Stimulated activated CD8-positive, alpha-beta memory T cell treated with anti-CD3 and anti-CD28 coated beads, Interleukin-7, amount 100 ng/mL, for 48 hours (primary cell): ENCODE measurements around the gene RCCD1.
"Not testable (repeated sequence)": the region's sequence is repeated elsewhere in the genome, so short reads cannot be mapped to it uniquely, and the experiment has no call there.

Experiments
- DNase-seq, 2 donors: peaks; one replicate each; pipeline ENCODE4 v3.0.0-alpha.2; 2020; ENCODE audit warnings: low read depth in 1 of 2; ENCODE audit errors: extremely low read depth in 1 of 2

Gene RCCD1, protein sequence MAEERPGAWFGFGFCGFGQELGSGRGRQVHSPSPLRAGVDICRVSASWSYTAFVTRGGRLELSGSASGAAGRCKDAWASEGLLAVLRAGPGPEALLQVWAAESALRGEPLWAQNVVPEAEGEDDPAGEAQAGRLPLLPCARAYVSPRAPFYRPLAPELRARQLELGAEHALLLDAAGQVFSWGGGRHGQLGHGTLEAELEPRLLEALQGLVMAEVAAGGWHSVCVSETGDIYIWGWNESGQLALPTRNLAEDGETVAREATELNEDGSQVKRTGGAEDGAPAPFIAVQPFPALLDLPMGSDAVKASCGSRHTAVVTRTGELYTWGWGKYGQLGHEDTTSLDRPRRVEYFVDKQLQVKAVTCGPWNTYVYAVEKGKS

DNA sequence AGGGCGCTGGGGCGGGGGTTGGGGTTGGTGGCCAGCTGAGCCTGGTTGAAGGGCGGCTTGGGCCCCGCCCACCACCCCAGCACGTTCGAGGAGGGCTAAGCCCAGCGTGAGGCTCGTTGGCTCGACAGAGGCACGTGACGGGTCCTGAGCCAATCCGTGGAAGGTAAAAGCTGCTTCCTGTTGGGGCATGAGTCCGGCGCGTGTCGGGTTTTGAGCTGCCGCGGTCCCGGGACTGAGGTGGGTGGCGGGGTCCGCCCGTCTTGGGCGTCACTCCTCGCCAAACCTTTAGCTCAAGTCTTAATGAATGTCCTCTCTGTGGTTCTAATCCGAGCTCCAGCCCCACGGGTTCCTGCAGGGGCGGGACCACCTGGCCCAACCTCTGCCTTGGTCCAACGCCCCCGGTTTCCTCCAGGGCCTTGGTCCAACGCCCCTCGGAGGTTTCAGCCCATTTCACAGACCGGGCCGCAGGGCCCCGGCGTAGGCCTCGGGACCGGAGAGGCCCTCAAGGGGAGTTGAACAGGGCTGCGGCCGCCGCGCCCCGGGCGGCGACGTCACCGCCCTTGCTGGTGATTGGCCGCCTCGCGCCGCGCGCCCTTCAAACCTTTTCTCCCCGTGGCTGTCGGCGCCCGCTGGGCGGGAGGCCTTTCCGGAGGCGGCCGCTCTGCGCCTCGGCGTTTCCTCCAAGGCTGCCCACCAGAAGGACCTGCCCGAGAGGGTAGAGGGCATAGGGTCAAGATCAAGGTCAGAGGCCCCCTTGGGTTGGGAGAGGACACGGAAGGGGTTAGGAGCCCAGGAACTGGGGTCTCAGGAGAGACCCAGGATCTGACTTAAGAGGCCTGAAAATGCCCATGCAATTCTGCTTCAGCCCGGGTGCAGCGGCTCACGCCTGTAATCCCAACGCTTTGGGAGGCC, at the start of gene RCCD1:
RCCD1 (plus strand) TSS at position 173 of the 912 bp plus-strand sequence. CDS start 1,851 bp downstream, outside the sequence.
- peak; percentile 77 to 92 for DNase-seq

DNA sequence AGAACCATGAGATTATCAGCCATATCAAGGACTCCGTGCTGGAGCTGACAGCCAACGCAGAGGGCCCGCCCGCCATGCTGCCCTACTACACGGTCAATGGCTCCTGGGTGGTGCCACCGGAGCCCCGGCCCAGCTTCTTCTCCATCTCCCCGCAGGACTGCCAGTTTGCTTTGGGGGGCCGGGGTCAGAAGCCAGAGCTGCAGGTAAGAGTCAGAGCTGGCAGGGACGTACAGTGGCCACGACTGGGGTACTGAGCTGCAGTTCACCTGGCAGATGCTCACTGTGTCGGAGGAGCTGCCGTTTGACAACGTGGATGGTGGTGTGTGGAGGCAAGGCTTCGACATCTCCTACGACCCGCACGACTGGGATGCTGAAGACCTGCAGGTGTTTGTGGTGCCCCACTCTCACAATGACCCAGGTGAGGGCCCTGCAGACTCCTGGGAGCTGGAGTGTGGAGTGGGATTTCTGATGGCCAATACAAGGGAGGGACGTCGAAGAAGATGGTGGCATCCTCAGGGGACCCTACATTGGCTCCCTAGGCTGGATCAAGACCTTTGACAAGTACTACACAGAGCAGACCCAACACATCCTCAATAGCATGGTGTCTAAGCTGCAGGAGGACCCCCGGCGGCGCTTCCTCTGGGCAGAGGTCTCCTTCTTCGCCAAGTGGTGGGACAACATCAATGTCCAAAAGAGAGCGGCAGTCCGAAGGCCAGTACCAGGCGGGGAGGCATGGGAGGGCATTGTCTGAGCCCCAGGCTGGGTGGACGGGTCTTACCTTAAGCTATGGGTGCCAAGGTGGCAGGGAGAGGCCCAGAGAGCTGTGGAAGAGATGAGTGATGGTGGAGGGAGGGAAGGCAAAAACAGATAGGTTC, 49.1 kb upstream of the RCCD1 start:
- no peak for DNase-seq

DNA sequence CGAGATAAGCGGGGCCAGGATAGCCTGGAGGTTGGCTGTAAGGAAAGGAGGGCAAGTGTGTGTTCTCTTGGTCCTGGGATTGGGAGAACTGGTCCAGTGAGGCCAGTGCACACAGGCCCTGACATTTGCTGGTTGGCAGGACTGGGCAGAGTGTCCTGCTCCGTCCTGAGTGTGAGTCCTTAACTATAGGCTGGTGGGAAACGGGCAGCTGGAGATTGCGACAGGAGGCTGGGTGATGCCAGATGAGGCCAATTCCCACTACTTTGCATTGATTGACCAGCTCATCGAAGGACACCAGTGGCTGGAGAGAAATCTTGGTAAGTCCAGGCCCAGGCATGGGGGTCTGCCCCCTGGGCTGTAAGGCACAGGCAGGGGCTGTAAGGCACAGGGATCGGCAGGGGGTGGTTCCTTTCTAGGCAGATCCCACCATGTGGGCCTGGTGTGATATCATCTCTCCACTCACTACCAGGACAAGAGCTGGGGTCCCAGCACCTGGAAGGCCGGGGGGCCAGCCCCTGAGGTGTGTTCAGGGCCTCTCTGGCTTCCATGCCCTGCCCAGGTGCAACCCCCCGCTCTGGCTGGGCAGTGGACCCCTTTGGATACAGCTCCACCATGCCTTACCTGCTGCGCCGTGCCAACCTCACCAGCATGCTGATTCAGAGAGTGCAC, 48.4 kb upstream of the RCCD1 start:
- DNase-seq = no peak

DNA sequence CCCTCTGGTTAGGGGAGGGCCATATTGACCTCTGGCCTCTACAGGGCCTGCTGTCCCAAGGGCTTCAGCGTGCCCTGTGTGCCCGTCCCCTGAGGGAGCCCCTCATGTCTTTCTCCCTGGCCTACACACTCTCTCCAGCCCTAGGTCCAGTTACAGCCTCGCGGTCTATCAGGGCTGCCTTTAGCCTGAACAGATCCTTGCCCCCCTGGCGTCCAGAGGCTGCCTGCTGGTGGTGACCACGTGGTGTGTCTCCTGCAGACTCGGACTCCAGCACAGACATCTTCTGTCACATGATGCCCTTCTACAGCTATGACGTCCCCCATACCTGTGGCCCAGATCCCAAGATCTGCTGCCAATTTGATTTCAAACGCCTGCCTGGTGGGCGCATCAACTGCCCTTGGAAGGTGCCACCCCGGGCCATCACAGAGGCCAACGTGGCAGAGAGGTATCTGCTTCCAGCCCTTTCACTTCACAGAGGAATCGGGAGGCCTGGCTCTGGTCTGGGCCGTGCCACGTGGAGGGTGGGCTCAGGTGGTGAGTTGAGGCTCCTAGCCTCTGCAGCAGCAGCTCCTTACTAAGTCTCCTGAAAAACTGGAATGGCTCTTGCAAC, 47.5 kb upstream of the RCCD1 start:
- DNase-seq = no peak

DNA sequence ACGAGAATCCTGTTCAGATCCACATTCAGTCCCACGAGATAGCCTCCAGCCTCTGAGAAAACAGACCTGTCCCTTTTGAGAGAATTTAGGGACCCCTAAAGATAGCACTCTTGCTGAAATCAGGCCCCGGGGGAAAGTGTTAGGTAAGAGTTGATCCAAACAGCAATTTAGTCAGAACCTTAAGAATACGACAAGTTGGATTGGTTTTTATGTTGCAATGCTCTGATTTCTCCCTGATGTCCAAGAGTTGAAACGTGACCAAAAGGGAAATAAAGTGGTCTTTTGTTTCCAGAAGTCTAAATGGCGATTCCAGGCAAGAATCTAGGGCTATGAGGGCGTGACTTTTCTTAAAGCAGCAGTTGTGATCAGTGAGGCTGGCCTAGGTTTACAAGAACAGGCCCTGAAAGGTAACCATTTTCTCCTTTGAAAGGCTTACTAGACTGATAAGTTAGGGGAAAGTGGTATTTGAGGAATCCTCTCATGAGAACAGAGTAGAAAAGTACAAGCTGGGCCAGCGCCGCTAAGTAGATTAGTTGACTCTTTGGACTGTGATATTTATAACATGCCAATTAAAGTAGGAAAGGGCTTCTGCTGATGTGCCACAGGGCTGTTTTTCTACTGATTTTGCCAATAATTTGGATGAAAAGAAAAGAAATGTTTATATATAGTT, 46.7 kb upstream of the RCCD1 start:
- DNase-seq = no peak

DNA sequence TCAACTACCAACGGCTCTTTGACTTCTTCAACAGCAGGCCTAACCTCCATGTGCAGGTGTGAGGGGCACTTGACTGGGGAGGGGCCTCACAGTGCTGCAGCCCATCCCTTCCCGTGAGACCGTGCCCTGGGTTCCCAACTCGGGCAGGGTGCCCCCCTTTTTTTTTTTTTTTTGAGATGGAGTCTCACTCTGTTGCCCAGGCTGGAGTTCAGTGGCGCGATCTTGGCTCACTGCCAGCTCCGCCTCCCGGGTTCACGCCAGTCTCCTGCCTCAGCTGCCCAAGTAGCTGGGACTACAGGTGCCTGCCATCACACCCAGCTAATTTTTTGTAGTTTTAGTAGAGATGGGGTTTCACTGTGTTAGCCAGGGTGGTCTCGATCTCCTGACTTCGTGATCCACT, 45.2 kb upstream of the RCCD1 start:
- DNase-seq = not testable (repeated sequence)

DNA sequence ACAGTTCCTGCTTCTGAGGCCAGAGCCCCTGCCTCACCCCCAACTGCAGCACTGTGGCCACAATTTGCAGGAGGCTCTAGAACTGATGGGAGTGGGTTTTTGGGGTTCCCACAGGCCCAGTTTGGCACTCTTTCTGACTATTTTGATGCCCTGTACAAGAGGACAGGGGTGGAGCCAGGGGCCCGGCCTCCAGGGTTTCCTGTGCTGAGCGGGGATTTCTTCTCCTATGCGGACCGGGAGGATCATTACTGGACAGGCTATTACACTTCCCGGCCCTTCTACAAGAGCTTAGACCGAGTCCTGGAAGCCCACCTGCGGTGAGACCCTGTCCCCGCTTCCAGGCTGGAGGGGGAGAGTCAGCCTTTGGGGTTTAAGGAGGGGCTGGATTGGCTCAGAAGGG, 44.7 kb upstream of the RCCD1 start:
- DNase-seq = no peak

DNA sequence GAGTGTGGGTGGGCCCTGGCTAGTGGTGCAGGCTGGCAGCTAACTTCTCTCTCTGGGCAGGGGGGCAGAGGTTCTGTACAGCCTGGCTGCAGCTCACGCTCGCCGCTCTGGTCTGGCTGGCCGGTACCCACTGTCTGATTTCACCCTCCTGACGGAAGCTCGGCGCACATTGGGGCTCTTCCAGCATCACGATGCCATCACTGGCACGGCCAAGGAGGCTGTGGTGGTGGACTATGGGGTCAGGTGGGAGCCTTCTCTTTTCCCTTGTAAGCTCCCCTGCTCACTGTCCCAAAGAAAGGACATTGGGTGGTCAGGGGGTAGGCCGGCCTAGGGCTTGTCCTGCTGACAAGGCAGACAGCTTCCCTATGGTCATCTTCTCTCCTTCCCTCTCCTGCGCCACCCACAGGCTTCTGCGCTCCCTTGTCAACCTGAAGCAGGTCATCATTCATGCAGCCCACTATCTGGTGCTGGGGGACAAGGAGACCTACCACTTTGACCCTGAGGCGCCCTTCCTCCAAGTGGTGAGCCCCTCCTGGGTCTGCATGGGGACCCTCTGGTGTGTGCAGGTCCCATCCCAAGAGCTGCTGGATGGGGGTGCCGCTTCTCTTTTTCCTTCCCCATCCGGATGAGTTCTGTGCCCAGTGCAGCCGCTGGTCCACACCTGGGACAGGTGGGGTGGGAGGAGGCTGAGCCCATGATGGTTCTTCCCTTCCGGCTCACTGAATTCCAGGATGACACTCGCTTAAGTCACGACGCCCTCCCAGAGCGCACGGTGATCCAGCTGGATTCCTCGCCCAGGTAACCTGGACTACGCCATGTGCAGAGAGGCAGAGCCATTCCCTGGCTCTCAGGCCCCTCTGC, 44.0 kb upstream of the RCCD1 start:
- no peak for DNase-seq

DNA sequence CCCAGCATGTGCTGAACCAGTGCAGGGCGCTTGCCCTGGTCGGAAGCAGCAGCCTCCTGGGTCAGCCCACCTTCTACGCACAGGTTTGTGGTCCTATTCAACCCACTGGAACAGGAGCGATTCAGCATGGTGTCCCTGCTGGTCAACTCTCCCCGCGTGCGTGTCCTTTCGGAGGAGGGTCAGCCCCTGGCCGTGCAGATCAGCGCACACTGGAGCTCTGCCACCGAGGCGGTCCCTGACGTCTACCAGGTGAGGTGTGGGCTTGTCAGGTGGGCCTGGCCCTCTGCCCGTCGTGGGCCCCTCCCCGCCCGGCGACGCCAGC, 43.4 kb upstream of the RCCD1 start:
- DNase-seq = no peak

DNA sequence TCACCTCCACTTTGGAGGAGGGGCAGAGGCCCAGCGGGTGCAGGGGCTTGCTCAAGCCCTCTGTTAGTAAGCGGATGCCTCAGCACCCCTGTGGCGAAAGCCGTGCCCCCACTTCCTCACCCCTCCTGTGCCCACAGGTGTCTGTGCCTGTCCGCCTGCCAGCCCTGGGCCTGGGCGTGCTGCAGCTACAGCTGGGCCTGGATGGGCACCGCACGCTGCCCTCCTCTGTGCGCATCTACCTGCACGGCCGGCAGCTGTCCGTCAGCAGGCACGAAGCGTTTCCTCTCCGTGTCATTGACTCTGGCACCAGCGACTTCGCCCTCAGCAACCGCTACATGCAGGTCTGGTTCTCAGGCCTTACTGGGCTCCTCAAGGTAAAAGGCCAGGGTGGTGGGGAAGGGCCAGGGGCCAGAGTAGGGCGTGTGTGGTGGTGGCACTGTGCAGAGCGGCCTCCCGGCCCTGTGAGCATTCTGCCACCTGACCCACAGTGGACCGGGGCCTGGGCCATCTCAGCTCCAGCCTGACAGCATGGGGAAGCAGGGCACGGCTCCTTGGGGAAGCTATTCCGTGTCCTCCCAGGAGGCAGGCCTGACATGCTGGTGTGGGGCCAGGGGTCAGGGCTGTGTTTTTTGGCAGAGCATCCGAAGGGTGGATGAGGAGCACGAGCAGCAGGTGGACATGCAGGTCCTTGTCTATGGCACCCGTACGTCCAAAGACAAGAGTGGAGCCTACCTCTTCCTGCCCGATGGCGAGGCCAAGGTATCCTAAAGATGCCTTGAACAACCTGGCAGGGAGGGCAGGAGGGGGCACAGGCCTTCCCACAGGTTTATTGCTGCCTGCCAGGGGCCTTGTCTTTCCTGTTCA, 42.5 kb upstream of the RCCD1 start:
- no peak for DNase-seq

DNA sequence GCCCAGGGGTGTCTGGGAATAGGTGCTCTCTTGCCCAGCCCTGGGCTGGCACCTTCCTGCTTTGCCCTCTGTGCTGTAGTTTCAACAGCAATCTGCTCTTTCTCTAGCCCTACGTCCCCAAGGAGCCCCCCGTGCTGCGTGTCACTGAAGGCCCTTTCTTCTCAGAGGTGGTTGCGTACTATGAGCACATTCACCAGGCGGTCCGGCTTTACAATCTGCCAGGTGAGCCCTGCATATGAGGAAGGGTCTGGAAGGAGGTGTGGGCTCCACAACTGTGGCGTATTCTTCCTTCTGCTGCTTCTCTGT, 42.0 kb upstream of the RCCD1 start:
- no peak for DNase-seq

DNA sequence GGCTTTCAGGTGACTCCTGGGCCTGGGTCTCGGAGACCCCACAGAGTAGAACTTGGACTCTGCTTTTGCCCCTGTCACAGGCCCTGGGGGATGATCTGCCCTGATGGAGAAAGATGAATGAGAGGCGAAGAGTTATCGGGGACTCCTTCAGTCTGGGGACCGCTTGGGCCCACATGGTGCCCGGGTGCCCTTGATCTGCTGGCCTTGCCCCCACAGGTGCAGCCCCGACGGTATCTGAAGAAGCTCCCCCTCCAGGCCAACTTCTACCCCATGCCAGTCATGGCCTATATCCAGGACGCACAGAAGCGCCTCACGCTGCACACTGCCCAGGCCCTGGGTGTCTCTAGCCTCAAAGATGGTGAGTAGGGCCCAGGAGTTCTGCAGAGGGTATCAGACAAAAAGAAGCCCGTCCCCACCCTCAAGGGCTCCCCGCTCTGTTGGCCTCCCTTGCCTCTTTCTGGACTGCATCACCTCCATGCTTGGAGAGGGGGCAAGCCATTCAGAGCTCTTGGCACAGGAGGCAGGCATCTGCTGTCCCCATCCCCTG, 41.2 kb upstream of the RCCD1 start:
- no peak for DNase-seq

DNA sequence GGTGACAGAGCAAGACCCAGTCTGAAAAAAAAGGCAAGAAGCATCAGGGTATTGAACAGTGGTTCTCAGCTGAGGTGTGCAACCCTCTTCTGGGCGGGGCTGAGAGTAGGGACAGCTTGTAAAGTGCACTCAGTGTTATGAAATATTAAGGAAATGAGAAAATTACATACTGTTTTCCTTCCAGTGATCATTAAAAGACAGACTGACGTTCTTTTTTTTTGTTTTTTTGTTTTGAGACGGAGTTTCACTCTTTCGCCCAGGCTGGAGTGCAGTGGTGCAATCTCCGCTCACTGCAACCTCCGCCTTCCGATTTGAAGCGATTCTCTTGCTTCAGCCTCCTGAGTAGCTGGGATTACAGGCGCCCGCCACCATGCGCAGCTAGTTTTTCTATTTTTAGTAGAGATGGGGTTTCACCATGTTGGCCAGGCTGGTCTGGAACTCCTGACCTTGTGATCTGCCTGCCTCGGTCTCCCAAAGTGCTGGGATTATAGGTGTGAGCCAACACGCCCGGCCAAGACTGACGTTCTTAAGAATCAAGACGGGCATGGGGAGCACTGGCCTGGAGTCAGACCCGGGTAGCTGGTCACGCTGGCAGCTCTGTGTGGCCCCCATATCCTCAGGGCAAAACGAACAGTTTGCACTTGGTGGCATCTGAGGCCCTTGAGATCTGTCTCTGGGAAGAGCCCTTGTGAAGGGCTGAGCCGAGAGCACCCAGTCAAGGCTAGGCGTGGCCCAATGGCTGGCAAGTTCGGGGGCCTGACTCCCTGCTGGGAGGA, 40.2 kb upstream of the RCCD1 start:
- no peak for DNase-seq

DNA sequence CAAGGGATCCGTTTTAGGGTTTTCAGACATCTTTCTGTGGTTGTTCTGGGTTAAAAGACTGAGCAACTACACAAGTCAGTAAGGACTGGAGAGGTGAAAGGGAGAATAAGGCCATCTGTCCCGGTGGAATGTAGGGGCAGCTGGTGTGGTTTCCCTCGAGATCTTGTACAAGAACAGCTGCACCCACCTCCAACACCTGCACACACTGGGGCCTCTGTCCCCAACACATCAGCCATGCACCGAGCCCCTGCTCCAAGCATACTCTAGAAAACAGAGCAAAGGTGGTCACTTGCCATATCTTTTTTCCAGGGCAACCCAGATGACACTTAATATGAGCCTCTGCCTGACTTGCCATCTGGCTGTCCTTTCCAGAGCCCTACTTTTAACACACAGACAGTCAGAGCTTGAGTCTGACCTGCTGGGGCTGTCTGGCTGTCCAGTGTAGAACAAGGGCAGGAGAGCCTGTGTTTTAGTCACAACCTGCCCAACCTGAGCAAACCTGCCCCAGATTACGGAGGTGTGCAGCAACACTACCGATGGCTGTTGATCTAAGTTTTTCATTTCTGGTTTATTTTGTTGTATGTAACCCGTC, 39.4 kb upstream of the RCCD1 start:
- no peak for DNase-seq

DNA sequence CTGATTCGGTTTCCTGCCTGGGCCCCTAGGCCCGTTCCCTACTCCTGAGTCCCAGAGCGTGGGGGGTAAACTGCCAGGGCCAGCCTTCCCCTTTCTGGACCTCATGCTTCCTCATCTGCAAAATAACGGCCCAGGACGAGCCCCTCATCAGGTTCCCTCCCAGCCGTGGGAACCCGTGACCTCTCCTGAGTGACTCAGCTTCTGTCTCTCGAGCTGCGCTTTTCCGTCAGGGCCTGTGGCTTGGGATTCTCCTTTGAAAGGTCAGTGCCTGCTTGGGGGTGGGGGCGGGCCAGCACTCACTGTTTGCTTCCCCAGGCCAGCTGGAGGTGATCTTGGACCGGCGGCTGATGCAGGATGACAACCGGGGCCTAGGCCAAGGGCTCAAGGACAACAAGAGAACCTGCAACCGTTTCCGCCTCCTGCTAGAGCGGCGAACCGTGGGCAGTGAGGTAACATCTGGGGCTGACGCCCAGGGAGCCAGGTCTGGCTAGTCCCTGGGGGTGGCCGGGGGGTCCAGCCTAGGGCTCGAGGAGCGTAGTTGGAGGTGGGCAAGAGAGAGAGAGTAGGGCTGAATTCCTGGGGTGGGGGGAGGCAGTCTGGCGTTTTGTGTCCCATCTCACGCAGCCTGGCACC, 38.8 kb upstream of the RCCD1 start:
- DNase-seq = no peak

DNA sequence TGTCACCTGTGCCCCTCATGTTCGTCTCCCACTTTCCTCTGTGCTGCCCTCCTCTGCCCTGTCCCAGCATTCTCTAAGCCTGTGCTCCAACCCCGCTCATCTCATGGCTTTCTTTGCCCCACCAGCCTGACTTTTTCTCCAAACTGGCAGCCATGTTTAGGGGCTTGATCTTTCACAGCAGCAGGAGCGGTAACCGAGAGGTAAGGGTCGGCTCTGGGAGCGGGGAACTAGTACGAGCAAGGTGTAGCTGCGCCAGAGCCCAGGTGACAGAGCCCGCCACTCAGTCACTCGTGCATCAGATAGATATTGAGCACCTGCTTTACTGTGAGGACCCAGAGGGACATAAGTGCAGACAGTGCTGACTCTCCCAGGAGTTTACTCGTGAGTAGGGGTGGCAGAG, 38.2 kb upstream of the RCCD1 start:
- no peak for DNase-seq
